HCT116 (cell line): ENCODE results near the gene OTOP3.
A peak's percentile ranks its signal among the peaks of the same experiment; 100 is the strongest.

Source experiments
- ATF3 ChIP-seq: IDR thresholded peaks from 2 replicates; pipeline ENCODE4 v1.6.1; 2012
- CEBPB ChIP-seq: IDR thresholded peaks from 2 replicates; pipeline ENCODE4 v1.6.1; 2012; ENCODE audit warnings: low read depth
- CTCF ChIP-seq, 3 experiments: fragments of 200-600 bp in 1 of 3; sonication (generic) in 1 of 3; IDR thresholded peaks in 2 of 3; conservative IDR thresholded peaks in 1 of 3; 2 replicates each; pipeline ENCODE4 v1.5.1; 2012 to 2017; ENCODE audit warnings: low read depth in 2 of 3, low read length in 2 of 3, antibody characterized with exemption in 1 of 3, borderline replicate concordance in 1 of 3, control low read depth in 1 of 3, mild to moderate bottlenecking in 1 of 3, mixed read lengths in 1 of 3, mixed run types in 1 of 3, moderate library complexity in 1 of 3; ENCODE audit not compliant: insufficient read depth in 1 of 3
- JUND ChIP-seq: IDR thresholded peaks from 2 replicates; pipeline ENCODE4 v1.6.1; 2012
- POLR2A ChIP-seq: IDR thresholded peaks from 2 replicates; pipeline ENCODE4 v1.7.0; 2011; ENCODE audit warnings: borderline replicate concordance; ENCODE audit not compliant: insufficient read depth, insufficient read length; ENCODE audit errors: extremely low read depth
- POLR2AphosphoS5 ChIP-seq: IDR thresholded peaks from 2 replicates; pipeline ENCODE4 v1.6.1; 2011; ENCODE audit warnings: mild to moderate bottlenecking, low read depth, low read length, moderate library complexity

- peak; percentile 54 to 67 (median 64); a peak in 5 of 6 replicates for TF ChIP-seq CTCF (IDR thresholded peaks at IDR 0.05 in 2 of 3, conservative IDR thresholded peaks at IDR 0.05 in 1 of 3; ENCODE audit: borderline replicate concordance in 1 of 3, insufficient read depth in 1 of 3, low read depth in 2 of 3, low read length in 2 of 3)
- no peak for TF ChIP-seq POLR2AphosphoS5
- TF ChIP-seq POLR2A, result no peak
- TF ChIP-seq JUND, result no peak
- TF ChIP-seq CEBPB, result no peak
- no peak for TF ChIP-seq ATF3
Measured at GRCh38 chr17:74960570-74961342, 25.1 kb downstream of the OTOP3 start.
